RPMI8226 (cell line): ENCODE measurements around the gene NECAB3.
"Not testable (repeated sequence)": the region's sequence is repeated elsewhere in the genome, so short reads cannot be mapped to it uniquely, and the experiment has no call there.

Source experiments
- DNase-seq: peaks from one replicate; pipeline ENCODE4 v3.0.0-alpha.2; 2015

The NECAB3 gene

DNA sequence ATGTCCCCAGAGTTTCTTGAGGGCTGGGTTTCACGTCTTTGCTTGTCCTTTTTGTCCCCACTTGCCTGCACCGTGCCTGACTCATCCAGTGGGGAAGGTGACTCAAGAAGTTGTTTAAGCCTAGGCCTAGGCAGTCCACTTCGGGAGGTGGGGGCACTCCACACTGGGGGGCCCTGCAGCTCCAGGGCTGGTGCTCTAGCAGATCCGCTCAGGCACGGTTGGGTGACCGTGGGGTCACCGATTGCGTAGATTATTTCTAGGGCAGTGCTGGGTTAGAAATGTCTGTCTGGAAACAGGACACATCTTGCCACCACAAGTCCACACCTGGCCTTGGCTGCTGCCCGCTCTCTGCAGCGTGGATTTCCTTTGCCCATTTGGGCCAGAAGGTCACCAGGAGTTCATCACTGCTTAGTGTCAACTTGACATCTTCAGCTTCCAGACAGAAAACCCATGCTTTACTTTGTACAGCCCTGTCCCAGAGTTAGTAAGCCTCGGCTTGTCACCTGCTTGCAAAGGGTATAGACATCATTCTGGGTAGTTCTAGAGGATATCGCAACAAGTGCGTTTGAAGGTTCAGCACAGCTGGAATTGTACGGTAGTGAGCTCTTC, 25.7 kb downstream of the NECAB3 start:
- DNase-seq = peak; percentile 86

GRCh38 chr20:33647603-33648395, 26.4 kb downstream of the NECAB3 start:
- DNase-seq = peak; percentile 90

DNA sequence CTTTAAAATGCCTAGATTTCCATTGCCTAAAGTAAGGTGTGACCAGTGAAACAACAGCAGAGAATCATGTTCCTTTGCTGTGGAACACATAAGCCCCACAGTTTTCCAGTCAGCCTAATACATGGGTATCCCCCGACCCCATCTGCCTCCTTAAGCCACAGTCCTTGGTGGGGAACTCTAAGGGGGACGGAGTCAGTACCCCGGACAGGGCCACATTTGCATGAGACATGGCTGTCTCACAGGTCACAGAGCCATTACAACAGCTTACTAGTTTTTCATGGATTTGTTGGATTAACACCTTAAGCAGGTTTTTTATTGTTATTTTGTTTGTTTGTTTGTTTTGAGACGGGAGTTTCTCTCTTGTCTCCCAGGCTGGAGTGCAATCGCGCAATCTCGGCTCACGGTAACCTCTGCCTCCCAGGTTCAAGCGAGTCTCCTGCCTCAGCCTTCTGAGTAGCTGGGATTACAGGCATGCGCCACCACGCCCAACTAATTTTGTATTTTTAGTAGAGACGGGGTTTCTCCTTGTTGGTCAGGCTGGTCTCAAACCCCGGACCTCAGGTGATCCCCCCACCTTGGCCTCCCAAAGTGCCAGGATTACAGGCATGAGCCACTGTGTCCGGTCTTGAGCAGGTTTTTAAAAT, 27.1 kb downstream of the NECAB3 start:
- DNase-seq = not testable (repeated sequence)

DNA sequence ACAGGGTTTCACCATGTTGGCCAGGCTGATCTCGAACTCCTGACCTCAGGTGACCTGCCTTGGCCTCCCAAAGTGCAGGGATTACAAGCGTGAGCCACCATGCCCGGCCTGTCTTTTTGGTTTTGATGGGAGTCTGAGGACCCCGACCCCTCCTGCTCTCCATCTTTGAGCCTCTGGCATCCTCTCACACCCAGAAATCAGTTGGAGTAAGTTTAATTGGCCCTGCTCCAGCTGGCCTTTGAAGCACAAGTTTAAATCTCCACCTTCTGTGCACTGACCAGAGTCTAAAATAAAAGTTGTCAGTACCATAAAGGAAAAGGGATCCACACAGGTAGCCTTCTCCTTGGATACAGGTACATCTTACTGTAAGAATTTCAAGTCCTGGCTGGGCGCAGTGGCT, 28.0 kb downstream of the NECAB3 start:
- DNase-seq = no peak

DNA sequence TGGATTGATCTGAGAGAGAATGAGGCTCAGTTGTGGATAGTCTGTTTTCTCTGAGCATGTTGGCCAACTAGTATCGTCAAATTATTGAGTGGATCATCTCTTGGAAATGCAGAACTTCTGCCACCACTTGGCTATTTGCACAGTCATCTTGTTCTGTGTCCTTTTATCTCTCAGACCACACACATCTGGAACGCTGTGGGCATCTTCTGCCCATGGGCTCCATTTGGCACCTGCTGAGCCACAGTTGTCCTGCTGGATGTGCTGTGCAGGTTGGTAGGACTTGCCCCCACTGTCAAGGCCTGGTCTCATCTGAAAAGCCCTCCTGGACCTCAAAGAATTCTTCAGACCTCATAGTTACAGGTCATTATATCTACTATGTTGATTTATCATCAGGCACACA, 28.8 kb downstream of the NECAB3 start:
- DNase-seq = no peak

DNA sequence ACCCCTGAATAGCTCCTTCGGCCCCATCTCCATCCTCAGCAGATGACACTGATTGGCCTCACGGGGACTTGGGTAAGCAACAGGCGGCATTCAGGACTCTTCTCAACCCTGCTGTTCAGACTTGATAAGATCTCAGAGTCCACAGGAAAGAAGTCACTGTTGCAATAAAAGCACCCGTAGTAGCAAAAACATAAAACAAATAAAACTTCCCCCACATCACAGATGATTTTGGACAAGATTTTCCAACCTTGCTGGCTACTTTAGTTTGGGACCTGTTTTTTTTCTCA, 29.2 kb downstream of the NECAB3 start:
- no peak for DNase-seq

GRCh38 chr20:33644313-33645071, 29.7 kb downstream of the NECAB3 start:
- DNase-seq = no peak

DNA sequence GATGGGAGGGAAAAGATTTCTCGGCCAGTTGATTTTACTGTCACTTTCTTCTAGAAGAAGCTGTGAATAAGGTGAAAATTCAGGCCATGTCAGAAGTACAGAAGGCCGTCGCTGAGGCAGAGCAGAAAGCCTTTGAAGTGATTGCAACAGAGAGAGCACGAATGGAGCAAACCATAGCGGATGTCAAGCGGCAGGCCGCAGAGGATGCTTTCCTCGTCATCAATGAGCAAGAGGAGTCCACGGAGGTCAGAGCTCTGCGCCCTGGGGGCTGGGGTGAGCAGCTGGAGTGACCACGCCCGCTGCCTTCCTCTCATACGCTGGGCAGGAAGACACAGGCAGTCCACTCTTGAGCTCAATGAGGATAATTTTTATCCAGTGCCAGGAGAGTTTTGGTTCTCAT, 33.9 kb downstream of the NECAB3 start:
- DNase-seq = no peak

GRCh38 chr20:33636776-33637175, 37.5 kb downstream of the NECAB3 start:
- DNase-seq = no peak

- DNase-seq = no peak
Observed at GRCh38 chr20:33635341-33635740, 38.9 kb downstream of the NECAB3 start.

DNA sequence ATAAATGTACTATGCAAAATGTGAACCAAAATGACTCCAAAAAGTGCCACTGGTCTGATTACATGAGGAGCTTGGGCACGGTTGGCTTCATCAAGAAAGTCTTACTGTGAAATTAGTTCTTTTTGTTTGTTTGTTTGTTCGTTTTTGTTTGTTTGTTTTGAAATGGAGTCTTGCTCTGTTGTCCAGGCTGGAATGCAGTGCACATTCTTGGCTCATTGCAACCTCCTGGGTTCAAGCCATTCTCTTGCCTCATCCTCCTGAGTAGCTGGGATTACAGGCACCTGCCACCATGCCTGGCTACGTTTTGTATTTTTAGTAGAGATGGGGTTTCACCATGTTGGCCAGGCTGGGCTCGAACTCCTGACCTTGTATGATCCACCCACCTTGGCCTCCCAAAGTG, 42.3 kb downstream of the NECAB3 start:
- not testable (repeated sequence) for DNase-seq

DNA sequence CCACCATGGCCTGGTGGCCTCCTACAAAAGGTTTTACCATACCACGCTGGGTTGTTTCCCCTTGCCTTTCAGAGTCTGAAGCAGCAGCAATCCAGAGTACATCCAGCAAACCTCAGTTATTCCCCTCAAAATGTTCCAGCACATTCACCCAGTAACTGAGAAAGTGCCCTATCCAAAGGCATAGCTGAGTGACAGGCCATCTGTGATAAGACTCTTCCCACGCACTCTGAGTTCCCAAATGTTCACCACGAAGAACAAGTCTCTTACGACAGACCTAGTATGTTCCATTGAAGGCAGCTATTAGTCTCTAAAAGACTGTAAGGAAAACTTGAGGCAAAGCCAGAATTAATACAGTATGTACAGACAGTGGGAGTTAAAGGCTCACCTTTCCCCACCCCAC, 43.7 kb downstream of the NECAB3 start:
- no peak for DNase-seq

DNA sequence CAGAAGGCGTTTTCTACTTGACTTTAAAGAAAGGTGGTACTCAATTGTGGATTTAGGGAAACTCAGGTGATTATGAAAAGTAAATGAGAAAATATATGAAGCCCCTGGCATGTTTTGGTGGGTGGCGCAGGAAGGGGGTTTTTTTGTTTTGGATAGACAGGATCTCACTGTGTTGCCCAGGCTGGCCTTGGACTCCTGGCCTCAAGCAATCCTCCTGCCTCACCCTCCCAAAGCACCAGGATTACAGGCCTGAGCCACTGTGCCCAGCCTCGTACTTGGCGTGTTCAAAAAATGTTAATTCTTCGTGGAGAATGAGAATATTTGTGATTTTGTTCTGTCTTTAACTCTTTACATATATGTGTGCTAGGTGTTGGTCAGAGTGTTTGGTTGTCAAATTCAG, 44.2 kb downstream of the NECAB3 start:
- no peak for DNase-seq

DNA sequence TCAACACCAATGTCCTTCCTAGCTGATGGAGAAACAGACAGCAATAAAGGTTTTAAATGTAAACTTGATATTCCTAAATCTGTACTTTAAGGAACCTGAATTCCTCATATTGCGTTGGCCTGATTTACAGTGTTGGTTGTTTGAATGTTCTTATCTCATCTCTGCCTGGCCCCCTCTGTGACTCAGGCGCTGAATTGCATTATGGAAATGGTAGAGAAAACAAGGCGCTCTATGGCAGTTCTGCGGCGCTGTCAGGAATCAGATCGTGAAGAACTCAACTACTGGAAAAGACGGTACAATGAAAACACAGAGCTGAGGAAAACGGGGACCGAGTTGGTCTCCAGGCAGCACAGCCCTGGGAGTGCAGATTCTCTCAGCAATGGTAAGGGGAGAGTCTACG, 44.7 kb downstream of the NECAB3 start:
- DNase-seq = no peak

- DNase-seq = no peak
Observed at GRCh38 chr20:33627577-33628216, 46.5 kb downstream of the NECAB3 start.

DNA sequence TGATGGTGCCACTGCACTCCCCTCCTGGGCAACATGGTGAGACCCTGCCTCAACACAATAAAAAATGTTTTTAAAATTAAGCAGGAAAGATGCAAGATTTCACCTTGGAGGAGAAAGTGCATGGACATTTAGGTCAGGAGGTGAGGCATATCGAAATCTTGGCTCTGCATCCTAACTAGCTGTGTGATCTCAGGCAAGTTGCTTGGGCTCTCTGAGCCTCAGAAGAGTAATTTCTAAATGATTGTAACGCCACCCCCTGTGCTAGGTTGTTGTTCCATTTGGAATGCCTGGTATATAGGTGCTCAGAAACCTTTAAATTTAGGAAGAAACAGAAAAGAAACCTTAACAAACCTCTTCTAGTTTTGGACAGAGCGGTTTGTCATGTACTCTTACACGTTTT, 48.0 kb downstream of the NECAB3 start:
- no peak for DNase-seq

DNA sequence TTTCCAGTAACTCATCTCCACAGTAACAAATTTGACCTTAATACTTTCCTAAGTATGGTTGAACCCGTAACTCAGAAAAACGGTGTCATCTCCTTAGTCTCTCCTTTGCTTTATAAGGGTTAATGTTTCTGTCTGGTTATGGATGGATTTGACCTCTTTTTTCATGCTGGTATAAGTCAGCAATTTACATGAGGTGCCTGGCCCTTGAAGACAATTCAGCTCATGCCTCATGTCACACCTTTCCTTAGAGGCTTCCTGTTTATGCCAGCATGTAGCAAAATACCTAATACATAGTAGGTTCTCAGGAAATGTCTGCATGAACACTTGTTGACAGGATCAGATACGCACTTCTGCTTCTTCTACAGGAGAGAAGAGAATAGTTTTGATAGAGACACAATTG, 49.8 kb downstream of the NECAB3 start:
- DNase-seq = no peak

GRCh38 chr20:33622705-33623365, 51.4 kb downstream of the NECAB3 start:
- DNase-seq = no peak

DNA sequence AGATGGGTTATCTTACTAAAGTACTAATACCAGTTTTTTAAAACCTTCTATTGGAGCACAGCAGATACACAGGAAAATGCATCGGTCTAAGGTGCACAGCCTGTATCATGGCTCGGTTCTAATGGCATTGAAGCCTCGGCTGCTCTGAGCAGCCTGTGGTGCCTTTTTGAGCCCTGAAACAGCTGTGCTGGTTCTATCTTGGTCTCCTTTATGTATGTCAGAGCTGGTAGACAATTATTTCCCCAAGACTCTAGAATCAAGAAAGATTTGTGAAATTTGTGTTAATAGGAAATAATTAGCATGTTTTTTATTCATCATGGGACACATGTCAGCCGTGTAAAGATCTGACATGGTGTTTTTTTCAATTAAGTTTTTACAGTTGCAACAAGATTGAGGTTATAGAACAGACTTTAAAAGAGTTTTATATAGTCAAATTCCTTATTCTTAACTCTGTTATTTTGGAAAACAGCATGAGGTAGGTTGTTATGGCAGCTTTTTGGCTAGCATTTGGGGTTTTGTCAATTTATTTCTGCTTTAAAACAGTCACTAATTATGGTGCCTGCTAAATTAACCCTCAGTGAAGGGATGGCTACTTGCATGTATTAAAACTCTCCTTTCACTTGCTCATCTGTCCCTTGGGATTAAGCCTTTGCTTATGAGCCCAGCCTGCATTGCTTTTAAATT, 52.4 kb downstream of the NECAB3 start:
- no peak for DNase-seq

DNA sequence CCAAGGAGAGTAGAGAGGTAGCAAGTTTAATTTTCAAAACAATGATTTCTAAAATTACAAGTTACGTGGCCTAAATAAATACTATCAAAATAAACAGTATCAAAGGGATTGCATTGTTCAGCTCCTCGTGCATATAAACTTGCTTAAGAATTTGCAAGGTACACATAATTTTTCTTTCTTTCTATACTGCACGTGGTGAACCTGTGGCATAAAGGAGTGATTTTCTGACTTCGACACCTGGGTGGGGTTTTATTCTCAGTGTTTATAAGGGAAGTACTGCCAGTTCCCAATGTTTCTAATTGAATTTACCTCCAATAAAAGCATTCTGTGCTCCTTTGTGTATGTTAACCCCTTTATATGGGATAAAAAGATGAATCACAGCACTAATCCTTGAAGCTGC, 62.2 kb downstream of the NECAB3 start:
- DNase-seq = no peak

- DNase-seq = no peak
Observed at GRCh38 chr20:33611106-33611505, 63.1 kb downstream of the NECAB3 start.

DNA sequence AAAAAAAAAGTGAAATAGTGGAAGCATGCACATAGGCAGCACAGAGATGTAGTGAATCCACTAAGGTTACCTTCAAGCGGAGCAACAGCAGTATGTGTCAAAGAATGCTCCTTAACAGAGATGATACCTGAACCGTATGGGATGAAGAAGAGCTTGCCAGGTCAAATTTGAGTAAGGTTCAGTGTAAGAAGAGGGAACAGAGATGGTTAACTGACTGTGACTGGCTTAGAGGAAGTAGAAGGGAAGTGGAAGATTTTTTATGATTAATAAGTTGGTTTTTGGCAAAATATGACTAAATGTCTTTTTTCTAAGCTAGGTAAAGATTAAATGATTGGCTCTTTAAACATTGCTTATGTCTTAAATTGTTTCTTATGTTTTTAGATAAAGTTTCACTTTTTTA, 64.7 kb downstream of the NECAB3 start:
- no peak for DNase-seq
